Vagina (tissue), 2 donors: ENCODE data around the gene POLA2. TPM values are rescaled to one million over a fixed set of nuclear protein-coding genes. Genes with fewer than 3 reads are reported as not detected.
"Not testable (repeated sequence)": the region's sequence is repeated elsewhere in the genome, so short reads cannot be mapped to it uniquely, and the experiment has no call there.

Experiments
- DNase-seq, 2 donors: peaks; one replicate each; pipeline ENCODE4 v3.0.0-alpha.2; 2017; ENCODE audit errors: extremely low spot score in 2 of 2
- H3K27ac ChIP-seq: fragments of 200-600 bp; sonication (generic); one replicate; pipeline ENCODE4 v1.5.1; 2019
- H3K27me3 ChIP-seq: fragments of 200-600 bp; sonication (generic); one replicate; pipeline ENCODE4 v1.5.1; 2019
- H3K36me3 ChIP-seq, 2 donors: fragments of 200-600 bp; sonication (generic); one replicate each; pipeline ENCODE4 v1.5.1; 2017 to 2019
- H3K4me1 ChIP-seq: fragments of 200-600 bp; sonication (generic); one replicate; pipeline ENCODE4 v1.5.1; 2019
- H3K4me3 ChIP-seq, 2 donors: fragments of 200-600 bp; sonication (generic); 1 replicate in 1 of 2; 2 replicates in 1 of 2; pipeline ENCODE4 v1.5.1; 2016 to 2019
- H3K9me3 ChIP-seq: fragments of 200-600 bp; sonication (generic); one replicate; pipeline ENCODE4 v1.5.1; 2019
- CTCF ChIP-seq, 3 experiments: fragments of 450-650 bp in 2 of 3; fragments of 200-600 bp in 1 of 3; sonication (generic) in 1 of 3; IDR thresholded peaks; one replicate each; pipeline ENCODE4 v1.5.1; 2017 to 2019; ENCODE audit warnings: antibody characterized with exemption in 3 of 3, mild to moderate bottlenecking in 2 of 3, moderate library complexity in 2 of 3
- POLR2A ChIP-seq, 2 donors: fragments of 450-650 bp; IDR thresholded peaks; one replicate each; pipeline ENCODE4 v1.6.1; 2017; ENCODE audit warnings: antibody characterized with exemption in 2 of 2, mild to moderate bottlenecking in 2 of 2, moderate library complexity in 2 of 2
- POLR2AphosphoS5 ChIP-seq, 2 donors: sonication (generic); formaldehyde crosslinking; IDR thresholded peaks; one replicate each; pipeline ENCODE4 v1.9.0; 2017; ENCODE audit warnings: antibody characterized with exemption in 2 of 2, mild to moderate bottlenecking in 2 of 2, low read depth in 1 of 2; ENCODE audit not compliant: insufficient read depth in 1 of 2
- intact Hi-C: fragments of 100-400 bp; cut with DNase I; formaldehyde crosslinking; loops from one replicate; pipeline ENCODE4 v1.15.1; 2023
- total RNA-seq: library from RNA; depleted of rRNA; stranded (reverse); fragments of >200 nt; gene quantifications from one replicate; pipeline ENCODE4 v1.2.3, GENCODE V29; 2016

POLA2 gene
- total RNA-seq, 1 donor from 2014 or later: 9.6 TPM

- Histone ChIP-seq H3K9me3 (no peaks in the 10 kb centered on the region), H3K27ac (no peak overlapping the region), H3K4me1 (no peaks in the 10 kb centered on the region), H3K4me3 (no peak overlapping the region), H3K36me3 (no peaks in the 10 kb centered on the region), H3K27me3 (no peaks in the 10 kb centered on the region)
- TF ChIP-seq POLR2A (IDR thresholded peaks at IDR 0.05) (no peak), POLR2AphosphoS5 (IDR thresholded peaks at IDR 0.05; ENCODE audit: insufficient read depth in 1 of 2, low read depth in 1 of 2) (no peak), CTCF (IDR thresholded peaks at IDR 0.05) (no peak)
- DNase-seq: no peak
- intact Hi-C loops: no loop called here
Observed at GRCh38 chr11:65242389-65242788, 19.4 kb upstream of the POLA2 start.

DNA sequence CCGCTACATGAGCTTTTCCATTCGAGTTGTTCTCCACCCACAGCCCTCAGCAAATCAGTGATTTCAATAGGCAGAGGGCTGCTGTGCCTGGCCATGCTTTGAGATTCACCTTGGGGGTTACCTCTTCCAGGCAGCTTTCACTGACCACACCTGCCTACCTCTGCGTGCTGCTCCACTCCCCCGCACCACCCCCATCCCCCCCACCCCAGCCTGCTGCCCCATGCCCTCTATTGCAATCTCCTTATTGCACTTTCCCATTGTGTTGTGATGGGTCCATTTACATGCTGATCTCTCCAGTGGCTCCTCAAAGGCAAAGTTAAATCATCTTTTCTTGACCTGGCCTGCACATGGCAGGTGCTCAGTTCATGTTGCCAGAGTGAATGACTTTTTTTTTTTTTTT lies 18.0 kb upstream of the POLA2 start:
- DNase-seq: no peak
- Histone ChIP-seq H3K27me3 (no peaks in the 10 kb centered on the region), H3K9me3 (no peaks in the 10 kb centered on the region), H3K27ac (no peak overlapping the region), H3K4me3 (no peak overlapping the region), H3K4me1 (no peaks in the 10 kb centered on the region), H3K36me3 (no peaks in the 10 kb centered on the region)
- intact Hi-C loops: no loop called here
- no peak for TF ChIP-seq POLR2AphosphoS5 (IDR thresholded peaks at IDR 0.05; ENCODE audit: insufficient read depth in 1 of 2, low read depth in 1 of 2)
- TF ChIP-seq POLR2A (IDR thresholded peaks at IDR 0.05): no peak
- TF ChIP-seq CTCF (IDR thresholded peaks at IDR 0.05): no peak

DNA sequence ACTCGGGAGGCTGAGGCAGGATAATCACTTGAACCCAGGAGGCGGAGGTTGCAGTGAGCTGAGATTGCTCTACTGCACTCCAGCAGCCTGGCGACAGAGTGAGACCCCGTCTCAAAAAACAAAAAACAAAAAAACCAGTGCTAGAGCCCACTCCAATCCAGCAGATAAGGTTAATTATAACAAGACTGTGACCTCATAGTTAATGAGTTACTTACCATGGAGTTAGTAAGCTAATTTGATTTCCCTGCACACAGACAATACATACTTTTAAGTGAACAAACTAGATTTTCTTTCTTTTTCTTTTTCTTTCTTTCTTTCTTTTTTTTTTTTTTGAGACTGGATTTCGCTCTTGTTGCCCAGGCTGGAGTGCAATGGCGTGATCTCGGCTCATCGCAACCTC lies 16.7 kb upstream of the POLA2 start:
- H3K4me1 ChIP-seq, intact Hi-C loops, DNase-seq, H3K27ac ChIP-seq, H3K27me3 ChIP-seq, H3K4me3 ChIP-seq, H3K9me3 ChIP-seq, H3K36me3 ChIP-seq: not testable (repeated sequence)

DNA sequence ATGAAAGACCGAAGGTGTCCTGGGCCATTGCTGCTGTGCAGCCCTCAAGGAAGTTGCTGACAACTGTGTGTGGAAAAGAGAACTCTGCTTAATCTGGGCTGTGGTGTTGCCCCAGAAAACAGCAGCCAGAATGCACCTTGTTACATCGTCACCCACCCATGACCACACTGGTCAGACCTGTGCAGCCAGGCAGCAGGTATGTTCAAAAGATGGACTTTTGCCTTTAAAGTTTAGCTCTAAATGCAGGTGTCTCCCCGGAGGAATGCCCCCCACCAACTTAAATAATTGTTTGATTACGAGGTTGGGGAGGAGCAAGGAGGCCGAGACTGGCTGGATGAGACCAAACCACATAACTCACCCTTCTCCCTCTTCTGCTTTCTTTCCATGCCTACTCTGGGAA lies 15.3 kb upstream of the POLA2 start:
- intact Hi-C loops: no loop called here
- Histone ChIP-seq H3K27ac (no peak overlapping the region), H3K9me3 (no peaks in the 10 kb centered on the region), H3K27me3 (no peaks in the 10 kb centered on the region), H3K4me3 (no peak overlapping the region), H3K36me3 (no peaks in the 10 kb centered on the region), H3K4me1 (no peaks in the 10 kb centered on the region)
- no peak for DNase-seq
- TF ChIP-seq POLR2A (IDR thresholded peaks at IDR 0.05) (no peak), POLR2AphosphoS5 (IDR thresholded peaks at IDR 0.05; ENCODE audit: insufficient read depth in 1 of 2, low read depth in 1 of 2) (no peak), CTCF (IDR thresholded peaks at IDR 0.05) (no peak)

GRCh38 chr11:65248184-65248710 lies 13.5 kb upstream of the POLA2 start:
- DNase-seq, H3K27me3 ChIP-seq, intact Hi-C loops, H3K27ac ChIP-seq, H3K4me3 ChIP-seq, H3K36me3 ChIP-seq, H3K9me3 ChIP-seq, H3K4me1 ChIP-seq: not testable (repeated sequence)

GRCh38 chr11:65251476-65251875 lies 10.3 kb upstream of the POLA2 start:
- H3K4me1 ChIP-seq: no peaks in the 10 kb centered on the region
- H3K27me3 ChIP-seq: no peaks in the 10 kb centered on the region
- no peak overlapping the region for H3K4me3 ChIP-seq
- no peak overlapping the region for H3K27ac ChIP-seq
- H3K36me3 ChIP-seq: no peaks in the 10 kb centered on the region
- TF ChIP-seq POLR2A (IDR thresholded peaks at IDR 0.05) (no peak), POLR2AphosphoS5 (IDR thresholded peaks at IDR 0.05; ENCODE audit: insufficient read depth in 1 of 2, low read depth in 1 of 2) (no peak), CTCF (IDR thresholded peaks at IDR 0.05) (no peak)
- no peak for DNase-seq
- H3K9me3 ChIP-seq: no peaks in the 10 kb centered on the region
- intact Hi-C loops: no loop called here
